NCI-H748 (cell line): Measurements from ENCODE around the gene EPC1.
A peak's percentile ranks its signal among the peaks of the same experiment; 100 is the strongest.
"Not testable (repeated sequence)": the region's sequence is repeated elsewhere in the genome, so short reads cannot be mapped to it uniquely, and the experiment has no call there.

Experiments
- DNase-seq: peaks from one replicate; lab custom pipeline; 2025; ENCODE audit not compliant: unreplicated experiment; lab: John Stamatoyannopoulos, UW

EPC1 gene, protein sequence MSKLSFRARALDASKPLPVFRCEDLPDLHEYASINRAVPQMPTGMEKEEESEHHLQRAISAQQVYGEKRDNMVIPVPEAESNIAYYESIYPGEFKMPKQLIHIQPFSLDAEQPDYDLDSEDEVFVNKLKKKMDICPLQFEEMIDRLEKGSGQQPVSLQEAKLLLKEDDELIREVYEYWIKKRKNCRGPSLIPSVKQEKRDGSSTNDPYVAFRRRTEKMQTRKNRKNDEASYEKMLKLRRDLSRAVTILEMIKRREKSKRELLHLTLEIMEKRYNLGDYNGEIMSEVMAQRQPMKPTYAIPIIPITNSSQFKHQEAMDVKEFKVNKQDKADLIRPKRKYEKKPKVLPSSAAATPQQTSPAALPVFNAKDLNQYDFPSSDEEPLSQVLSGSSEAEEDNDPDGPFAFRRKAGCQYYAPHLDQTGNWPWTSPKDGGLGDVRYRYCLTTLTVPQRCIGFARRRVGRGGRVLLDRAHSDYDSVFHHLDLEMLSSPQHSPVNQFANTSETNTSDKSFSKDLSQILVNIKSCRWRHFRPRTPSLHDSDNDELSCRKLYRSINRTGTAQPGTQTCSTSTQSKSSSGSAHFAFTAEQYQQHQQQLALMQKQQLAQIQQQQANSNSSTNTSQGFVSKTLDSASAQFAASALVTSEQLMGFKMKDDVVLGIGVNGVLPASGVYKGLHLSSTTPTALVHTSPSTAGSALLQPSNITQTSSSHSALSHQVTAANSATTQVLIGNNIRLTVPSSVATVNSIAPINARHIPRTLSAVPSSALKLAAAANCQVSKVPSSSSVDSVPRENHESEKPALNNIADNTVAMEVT

GRCh38 chr10:32346551-32347362 is at the start of gene EPC1:
Gene EPC1 (minus strand): TSS chr10:32347158. CDS start chr10:32346915, 243 bp downstream.
- DNase-seq = peak; percentile 87

DNA sequence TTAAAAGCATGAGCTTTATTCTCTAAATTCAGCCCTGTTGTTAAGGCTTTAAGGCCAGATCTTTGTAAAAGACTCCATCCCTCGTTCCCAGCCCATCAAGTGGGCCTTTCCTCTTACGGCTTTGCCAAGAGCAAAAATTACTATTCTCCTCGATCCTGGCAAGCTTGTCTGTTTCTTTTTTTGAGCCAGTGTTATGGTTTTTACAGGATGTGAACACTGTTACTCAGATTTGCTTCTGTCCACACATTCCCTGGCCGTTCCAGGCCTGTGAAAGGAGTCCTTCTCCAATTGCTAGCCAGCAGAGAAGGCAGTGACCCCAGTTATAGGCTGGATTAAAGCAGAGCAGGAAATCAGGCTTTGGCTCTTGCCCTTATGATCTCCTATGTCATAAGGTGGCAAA is 47.0 kb upstream of the EPC1 start:
- DNase-seq = no peak

DNA sequence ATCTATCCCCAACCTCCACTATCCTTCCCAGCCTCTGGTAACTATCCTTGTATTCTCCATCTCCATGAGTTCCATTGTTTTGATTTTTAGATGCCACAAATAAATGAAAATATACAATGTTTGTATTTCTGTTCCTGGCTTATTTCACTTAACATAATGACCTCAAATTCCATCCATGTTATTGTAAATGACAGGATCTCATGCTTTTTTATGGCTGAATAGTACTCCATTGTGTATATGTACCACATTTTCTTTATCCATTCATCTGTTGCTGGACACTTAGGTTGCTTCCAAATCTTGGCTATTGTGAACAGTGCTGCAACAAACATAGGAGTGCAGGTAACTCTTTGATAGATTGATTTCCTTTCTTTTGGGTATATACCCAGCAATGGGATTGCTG is 45.3 kb upstream of the EPC1 start:
- DNase-seq = not testable (repeated sequence)

DNA sequence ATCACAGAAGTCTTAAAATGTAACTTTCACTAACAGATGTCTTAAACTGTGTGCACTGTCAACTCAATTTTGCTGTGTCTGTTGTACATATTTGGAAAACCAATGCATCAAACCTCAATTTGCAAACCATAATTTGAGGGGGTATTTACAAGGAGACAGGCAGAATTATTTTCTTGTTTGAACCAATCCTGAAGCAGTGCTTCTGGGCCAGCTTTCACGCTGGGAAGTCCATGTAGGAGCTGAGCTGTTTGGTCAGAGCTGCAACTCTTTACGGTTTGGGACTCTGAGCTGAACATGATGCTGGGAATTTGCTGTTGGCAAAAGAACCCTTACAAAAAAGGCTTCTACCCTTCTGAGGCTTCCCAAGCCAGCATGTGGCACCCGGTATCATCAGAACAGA is 43.2 kb upstream of the EPC1 start:
- no peak for DNase-seq

DNA sequence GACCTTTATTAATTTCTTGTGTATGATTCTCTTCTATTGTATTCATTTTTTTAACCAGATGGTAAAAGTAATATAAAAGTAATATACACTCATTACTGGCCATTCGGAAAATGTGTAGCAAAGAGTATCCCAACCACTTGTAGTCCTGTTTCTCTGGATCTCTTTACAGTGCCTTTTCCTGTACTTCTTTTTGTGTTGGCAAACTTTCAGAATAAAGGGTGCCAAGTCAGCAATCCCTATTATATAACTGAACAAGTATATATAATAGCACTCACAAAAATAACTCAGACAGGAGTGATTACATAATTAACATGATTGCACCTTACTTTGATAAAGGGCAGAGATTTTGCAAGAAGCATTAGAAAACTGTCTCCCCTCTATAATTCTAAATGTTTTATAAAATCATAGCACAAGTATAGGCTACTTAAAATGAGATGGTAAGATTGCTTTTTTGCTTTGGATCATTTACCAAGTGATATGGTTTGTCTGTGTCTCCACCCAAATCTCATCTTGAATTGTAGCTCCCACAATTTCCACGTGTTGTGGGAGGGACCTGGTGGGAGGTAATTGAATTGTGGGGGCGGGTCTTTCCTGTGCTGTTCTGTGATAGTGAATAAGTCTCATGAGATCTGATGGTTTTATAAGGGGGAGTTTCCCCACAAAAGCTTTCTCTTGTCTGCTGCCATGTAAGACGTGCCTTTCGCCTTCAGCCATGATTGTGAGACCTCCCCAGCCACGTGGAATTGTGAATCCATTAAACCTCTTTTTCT is 41.5 kb upstream of the EPC1 start:
- DNase-seq = no peak

DNA sequence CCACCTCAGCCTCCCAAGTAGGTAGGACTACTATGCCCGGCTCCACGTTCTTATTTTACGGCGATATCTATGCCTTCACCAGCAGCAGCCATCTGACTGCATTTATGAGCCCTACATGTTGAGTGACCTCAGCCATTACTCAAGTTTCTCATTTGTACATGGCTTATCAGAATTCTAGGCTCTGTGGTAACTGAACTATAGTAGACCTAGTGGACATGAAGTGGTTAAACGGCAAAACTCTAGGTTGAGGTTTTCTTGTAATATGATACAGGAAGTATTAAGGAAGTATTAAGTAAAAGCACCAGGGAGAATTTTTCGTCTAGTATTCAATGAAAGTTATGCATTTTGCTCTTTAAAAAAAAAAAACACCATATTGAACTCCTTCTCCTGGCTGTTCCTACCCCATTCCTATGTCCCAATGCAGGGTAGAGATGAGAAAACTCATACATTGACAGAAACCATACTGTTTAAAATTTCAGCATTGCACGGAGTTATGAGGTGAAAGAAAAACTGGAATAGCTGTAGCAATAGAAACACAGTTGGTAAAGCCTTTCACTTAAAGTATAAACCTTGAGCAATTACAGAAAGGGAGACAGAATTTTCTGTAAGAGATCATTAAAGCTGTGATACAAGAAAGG is 39.8 kb upstream of the EPC1 start:
- DNase-seq = no peak

DNA sequence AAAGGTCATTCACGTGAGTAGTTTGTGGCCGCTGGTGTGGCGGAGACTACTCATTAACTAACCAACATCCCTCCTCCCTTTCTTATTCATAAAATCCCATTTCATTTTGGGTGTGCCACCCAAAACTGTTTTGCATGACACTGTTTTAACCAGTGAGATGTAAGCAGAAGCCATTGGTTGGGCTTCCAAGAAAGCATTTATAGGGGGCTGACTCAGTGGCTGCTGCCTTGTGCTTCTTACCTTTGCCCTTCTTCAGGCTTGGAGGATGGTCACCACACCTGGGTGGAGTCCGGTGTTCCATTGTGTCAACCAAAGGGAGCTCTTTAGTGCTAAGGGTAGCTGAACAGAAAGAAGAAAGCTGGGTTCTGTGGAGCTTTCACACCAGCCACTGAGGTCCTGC is 37.2 kb upstream of the EPC1 start:
- no peak for DNase-seq

- no peak for DNase-seq
These were observed 34.2 kb upstream of the EPC1 start for GRCh38 chr10:32381165-32381564.

GRCh38 chr10:32379950-32380551 is 33.1 kb upstream of the EPC1 start:
- peak; percentile 20 for DNase-seq

DNA sequence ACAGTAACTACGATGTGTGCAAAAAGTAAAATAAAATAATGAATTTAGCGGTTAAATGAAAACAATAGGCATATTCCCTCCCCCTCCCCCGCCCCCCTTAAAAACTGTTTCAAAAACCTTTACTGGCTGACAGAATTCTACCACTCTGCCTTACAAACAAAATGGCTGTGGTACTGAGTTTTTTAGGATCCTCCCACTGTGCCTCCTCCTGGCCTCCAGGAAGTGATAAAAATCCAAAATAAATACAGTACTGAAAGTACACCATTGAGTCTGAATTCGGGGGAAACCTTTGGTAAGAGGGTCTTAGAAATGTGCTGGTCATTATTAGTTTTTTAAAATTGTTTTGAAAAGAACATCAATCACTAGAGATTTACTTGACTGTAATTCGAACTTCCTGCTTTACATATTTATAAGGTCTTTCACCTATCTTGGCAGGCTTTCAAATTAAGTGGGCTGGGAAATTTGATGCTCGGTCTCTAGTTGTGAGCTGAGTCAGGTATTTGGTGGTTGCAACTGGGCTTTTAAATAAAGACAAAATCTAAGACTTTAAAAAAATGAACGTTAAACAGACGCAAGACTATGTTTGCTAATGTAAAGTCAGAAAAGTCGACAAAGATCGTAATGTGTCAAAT is 32.5 kb upstream of the EPC1 start:
- peak; percentile 78 for DNase-seq

DNA sequence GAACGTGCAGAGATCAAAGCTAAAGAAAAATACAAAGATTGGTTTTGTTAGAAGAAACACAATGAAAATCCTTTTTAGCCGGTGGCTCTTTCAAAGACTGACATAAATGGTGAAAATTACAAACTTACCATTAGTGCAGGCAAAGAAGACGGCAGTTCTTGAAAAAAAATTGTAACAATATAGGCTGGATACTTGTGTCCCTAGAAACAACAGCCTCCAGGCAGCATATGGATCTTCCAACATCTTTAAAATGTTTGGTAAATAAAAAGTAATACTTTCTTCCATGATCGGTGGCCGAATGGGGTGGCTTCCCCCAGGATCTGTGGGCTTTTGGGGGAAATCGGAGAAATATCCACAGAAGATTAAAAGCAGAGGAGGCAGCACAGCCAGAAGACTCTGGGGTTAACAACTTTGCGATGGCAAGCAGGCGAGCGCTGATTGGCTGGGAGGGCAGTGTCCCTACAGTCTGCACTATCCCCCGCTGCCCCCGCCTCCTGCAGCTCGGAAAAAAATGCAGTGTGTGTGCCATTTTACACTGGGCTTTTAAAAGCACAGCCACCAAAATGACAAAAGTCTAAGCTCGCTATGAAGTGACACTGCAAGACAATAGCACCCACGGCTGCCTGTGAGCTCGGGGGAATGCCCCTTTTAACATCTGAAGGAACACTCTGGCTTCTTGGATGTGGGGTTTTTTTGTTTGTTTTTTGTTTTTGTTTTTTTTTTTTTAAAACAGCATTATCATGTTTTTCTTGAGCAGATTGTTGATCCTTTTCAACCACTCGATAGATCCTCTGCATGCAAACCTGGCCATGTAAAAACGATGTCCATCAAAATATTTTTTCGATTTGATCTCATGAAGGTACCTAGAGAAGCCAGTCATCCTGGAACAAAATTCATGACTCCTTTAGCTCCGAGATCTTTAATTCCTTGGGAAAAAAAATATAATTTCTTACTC is 31.7 kb upstream of the EPC1 start:
- DNase-seq = peak; percentile 92

DNA sequence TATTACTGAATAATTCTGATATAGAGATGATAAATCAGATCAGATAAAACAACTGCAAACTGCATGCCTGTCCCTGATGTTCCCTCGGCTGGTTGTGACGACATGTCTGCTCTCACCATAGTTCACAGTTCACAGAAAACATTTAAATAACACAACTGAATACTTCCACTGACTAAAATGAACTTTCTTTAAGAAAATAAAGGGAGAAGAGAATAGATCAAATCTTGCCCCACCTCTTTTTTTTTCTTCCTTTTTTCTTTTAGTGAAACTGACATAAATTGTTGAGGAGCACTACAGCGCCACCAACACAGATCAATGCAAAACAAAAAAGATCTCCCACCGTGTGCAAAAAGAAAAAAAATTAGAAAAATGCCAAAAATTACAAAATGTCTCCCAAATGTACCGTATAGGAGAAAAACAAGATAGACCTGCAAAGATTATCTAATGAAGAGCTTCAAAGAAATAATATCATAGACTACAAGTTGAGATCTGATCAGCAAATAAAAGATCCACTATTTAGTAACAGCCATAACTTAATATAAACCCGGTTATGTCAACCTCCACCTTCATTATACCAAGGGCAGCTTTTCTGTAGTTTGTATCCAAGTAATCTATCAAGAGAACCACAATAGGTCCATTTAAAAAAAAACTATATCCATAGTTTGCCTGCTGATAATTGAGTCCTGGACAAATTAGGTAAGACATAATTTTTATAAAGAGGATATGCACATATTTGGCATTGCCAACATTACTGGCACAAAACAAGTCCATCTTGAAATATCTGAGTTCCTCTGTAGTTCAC is 30.7 kb upstream of the EPC1 start:
- peak; percentile 38 for DNase-seq

GRCh38 chr10:32376771-32377170 is 29.8 kb upstream of the EPC1 start:
- no peak for DNase-seq

- DNase-seq = no peak
These were observed 29.1 kb upstream of the EPC1 start for GRCh38 chr10:32376097-32376496.

DNA sequence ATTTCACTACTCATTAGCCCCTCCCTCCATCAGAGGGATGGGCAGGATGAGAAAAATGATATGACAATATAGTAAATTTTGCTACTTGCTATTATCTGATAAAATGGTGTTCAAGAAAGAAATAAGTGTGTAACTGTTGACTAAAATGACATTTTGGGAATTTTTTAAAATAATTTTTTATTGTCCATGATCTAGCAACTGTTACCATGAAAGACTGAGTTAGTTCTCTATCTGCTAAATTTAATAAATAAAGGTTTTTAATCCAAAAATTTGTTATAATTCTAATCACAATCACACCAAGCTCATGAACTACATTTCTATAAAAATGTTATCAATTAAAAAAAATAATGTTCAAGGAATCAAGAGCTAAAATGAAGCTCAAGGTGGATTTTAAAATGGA is 28.7 kb upstream of the EPC1 start:
- no peak for DNase-seq

GRCh38 chr10:32374605-32375004 is 27.6 kb upstream of the EPC1 start:
- no peak for DNase-seq

GRCh38 chr10:32373496-32373895 is 26.5 kb upstream of the EPC1 start:
- DNase-seq = no peak
